SKM-1 (cell line): ENCODE data around the gene DNHD1.

Source experiments
- DNase-seq: peaks from one replicate; lab custom pipeline; 2025; ENCODE audit not compliant: unreplicated experiment; lab: John Stamatoyannopoulos, UW

DNHD1 gene

DNA sequence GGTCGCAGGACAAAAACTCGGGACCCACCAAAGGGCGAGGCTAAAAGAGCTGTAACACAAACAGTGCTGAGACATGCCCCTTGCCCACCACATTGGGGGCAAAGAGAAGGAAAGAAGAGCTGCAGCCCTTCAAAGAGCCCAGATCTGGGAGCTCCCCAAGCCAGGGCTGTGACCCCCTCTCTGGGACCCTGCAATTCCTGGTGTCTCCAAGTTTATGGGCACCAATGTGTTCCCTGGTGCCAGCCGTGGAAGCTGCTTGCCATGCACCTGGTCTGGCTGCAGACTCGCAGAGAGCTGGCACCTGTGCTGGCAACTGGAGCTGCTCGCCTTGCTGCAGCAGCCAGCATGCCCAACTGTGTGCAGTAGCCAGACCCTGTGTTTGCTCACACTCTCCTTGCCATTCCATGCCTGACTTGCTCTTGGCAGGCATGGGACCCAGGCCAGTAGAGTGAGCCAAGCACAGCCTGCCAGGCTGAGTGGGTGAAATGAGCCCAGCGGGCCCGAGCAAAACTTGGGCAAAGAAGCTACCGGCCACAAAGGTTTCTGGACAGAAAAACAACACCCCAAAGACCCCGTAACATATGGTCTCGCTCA is 90.4 kb downstream of the DNHD1 start:
- no peak for DNase-seq

DNA sequence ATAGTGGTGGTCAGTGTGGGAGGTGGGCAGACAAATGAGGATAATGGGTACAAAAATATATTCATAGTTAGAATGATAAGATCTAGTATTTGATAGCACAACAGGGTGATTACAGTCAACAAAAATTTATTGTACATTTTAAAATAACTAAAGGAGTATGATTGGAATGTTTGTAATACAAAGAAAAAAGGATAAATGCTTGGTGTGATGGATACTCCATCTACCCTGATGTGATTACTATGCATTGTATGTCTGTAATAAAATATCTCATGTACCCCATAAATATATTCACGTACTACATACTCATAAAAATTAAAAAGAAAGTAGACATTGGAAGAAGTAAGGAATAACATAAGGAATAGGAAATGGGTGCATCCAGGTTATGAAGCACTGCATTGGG is 90.9 kb downstream of the DNHD1 start:
- no peak for DNase-seq

DNA sequence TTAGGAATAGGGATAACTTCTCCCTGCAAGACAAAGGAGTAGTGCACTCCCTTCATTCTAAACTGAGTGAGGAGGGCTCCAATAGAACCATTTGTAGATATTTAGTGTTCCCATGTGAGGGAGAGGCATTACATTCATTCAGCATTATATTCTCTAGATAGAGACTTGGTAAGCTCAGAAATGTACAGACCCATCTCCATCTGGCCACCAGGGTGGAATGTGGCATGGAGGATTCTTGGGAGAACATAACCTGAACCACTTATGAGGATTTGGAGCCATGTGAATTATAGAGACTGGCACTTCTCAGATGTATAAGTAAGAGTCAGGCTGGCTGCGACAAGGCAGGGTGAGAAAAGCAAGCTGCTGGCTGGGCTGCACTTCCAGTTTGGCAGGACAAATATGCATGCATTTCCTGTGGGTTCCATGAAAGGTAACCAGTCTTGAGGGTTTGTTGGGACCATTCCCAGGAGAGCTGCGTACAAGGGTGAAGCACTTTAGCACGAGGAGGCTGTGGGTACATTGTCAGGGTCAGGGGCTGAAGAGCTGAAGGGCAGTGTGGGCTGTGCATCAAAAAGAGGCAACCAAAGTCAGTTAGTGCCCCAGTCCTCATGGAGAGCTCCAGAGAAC is 97.2 kb downstream of the DNHD1 start:
- no peak for DNase-seq

DNA sequence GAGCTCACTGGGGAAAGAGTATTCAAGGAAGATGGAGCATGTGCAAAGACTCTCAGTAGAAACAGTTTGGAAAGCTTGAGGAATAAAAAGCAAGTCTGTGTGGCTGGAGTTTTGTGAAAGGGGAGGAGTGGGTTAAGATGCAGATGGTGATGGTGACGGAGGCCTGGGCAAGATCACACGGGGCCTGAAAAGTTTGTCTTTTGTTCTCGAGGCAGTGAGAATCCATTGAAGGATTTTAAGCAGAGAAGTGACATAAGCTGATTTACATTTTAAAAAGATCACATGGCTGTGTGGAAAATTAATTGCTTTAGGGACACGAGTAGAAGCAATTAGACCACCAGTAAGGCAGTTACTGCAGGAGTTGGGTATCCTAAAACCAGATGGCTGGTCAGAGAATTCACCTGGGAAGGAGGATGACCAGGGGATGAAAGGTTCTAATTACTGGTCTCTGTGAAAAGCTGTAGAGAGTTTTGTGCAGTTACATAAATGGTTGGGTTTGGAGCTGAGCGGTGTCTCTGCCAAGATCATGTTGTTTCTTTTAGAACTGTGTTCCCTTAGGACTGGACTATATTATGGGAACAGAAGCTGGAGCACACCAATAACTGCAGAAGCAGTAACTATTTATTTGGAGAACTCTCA is 99.3 kb downstream of the DNHD1 start:
- no peak for DNase-seq

DNA sequence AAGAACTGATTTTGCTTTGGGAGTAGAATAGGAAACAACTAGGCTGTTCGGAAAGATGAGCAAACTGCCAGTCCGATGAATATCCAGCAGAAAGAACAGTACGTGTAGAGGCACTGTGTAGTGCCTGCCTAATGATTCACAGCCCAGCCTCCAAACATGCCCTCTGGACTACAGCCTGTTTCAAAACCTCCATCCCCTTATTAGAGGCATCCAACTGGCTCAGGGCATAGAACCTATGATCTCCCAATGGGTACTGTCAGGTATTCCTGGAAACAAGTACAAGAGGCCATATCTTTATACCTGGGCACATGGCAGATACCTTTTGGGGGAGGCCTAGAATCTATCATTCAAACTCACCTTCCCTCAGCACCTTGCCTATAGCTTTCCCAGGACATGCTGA is 101.5 kb downstream of the DNHD1 start:
- no peak for DNase-seq

DNA sequence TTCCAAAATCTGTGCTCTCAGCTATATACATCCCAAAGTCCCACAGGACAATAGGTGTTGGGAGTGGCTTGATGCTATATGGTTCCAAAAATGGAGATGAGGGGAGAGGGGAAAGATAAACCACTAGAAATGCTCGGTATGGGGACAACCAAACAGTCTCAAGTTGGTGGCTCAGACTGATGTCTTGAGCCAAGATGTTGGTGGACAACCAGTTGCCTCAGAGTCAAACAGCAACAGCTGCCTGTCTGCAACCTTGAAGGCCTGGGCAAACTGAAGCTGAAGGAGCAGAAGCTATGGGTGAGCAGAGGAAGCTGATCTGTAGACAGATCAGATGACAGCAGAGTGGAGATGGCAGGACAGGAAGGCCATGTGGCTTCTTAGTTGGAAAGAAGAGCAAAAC is 102.4 kb downstream of the DNHD1 start:
- DNase-seq = no peak

DNA sequence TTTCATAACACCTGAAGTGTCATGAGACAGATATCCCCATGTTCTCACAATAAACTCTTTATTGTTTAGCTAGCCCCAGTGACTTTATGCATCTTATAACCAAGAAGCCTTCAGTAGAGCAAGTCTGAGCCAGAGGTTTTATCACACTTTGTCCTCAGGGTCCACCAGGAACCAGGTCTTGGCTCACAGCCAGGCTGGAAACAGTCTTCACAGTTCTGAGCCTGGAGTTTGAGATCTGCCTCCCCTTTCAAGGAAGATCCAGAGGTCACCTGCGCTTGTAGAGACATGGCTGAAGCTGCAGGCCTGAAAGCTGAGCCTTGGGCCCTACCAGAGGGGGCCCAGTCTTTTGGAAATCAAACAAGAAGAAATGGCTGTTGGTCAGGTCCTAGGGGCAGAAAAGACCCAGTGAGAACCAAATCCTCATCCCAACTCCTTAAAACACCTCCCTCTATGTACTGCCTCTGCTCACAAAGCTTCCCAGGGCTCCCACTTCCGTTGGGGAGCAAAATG is 102.9 kb downstream of the DNHD1 start:
- no peak for DNase-seq

DNA sequence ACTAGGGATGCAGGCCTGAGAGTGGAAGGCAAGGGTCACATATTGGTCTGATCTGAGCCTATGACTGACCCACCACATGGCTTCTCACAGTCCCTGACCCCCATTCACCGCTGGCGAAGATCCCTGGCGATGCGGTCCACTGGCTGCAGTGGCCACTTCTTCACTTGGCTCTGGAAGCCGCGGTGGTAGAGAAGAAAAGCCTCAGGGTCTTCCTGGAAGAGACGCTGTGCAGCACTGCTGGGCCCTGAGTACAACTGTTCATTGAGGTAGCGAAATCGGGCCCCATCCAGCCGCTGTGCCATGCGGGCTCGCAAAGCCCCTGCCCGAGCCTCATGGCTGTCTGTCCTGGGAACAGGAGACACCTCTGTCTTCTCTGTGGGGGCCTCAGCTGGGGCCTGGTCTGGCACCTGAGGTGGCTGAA is 104.0 kb downstream of the DNHD1 start:
- DNase-seq = no peak

DNA sequence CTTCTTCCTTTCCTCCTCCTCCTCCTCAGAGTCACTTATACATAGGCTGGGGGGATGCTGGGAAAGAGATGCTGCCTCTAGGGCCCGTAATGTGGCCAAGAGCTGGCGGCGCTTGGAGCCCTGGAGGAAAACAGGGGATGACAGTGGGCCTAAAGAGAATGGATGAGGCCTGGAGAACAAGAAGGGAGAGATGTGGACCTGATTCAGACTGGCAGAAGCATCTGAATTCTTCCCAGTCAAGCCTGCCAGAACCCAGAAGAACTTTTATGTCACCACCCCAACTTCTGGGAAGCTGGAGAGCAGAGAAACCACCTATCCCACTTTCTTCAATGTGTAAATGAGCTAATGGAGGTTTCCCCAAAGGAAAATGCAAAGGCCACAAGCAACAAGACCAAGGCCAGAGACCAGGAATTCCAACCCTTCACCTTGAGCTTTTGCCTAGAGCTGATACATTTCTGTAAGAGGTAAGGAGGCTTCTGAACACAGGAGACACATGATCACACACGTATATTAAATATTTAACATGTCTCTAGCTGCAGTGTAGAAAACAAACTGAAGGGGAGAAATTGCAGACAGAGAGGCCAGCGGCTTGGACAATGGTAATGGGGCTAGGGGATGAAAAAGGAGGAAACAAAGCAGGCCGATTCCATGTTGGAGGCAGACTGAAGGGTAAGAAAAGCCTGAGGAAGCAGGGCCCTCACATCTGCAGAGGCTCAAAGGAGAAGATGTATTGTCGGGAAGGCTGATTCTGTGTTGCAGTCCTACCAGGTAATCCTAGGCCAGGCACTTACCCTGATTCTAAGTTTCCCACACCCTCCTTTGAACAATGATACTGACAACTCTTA is 105.2 kb downstream of the DNHD1 start:
- no peak for DNase-seq

DNA sequence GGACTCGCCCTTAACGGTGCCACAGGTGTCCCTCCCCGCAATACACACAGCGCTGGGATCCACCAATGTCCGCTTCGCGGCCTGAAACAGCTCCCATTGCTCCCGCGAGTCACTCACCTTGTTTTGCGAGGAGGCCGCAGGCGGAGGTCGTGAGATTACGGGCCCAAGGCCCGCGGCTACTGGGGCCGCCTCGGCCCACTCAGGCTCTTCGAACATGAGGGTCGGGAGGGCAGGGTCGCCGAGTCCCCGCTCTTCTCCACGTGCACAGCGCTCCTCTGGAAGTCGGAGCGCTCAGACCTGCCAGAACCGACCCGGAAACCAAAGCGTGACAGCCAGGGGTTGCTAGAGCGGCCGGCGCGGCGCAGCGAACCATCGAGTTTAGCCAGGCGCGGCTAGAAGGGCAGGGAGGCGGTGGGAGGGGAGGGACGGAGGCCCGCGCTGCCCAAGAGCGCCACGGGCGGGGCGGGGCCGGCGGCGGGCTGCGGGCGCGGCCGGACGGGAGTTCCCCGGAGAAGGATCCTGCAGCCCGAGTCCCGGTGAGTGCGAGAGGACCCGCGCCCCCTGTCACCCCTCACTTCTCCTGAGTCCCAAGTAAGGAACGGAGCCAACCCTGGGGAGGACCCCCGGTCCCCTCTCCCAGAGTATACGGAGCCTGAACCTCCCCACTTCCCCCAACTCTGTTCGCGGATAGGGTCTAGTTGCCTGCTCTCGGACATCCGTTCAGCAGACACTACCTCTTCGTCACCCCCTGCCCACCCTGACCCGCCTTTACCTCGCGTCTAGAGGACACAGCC is 106.4 kb downstream of the DNHD1 start, which contains the start of the genes ILK and RRP8:
Gene ILK (plus strand): TSS at position 488 of the 794 bp plus-strand sequence. CDS start 498 bp downstream, outside the sequence.
Gene RRP8 (minus strand): TSS at position 330 of the 794 bp plus-strand sequence. CDS start 114 bp downstream, at position 216.
- DNase-seq = peak; percentile 80

DNA sequence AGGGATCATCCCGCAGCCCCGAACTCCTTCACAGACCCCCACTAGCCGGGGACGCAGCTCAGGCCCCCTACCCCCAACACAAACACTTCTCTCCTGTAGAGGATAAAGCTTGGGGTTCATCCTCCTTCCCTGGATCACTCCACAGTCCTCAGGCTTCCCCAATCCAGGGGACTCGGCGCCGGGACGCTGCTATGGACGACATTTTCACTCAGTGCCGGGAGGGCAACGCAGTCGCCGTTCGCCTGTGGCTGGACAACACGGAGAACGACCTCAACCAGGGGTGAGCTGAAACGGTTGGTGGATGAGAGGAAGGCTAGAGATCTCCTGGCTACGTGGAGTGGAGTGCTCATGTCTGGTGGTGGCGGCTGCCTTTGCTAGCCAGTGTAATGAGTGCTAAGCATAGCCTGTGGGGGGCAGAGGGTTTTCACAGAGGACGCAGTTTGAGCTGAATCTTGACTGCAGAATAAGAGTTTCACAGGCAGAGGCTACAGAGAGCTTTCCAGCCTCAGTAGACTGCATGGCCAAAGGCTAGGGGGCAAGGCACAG is 107.1 kb downstream of the DNHD1 start:
- peak; percentile 9 for DNase-seq

DNA sequence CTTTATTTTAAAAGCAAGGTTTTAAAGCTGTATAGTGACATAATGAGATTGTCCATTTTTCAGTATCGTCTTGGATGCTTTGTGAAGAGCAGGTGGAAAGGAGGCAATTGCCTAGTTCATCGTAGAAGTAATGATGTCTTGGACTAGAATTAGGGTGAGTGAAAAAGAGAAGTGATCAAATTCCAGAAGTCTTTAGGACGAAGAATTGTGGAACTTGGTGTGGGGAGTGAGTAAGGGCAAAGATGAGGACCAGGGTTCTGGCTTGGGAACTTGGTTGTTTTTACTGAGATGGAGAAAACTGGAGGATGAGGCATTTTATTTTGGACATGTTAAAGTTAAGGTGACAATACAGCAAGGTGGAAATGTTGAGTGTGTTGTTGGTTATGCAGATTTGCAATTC is 107.7 kb downstream of the DNHD1 start:
- DNase-seq = no peak

DNA sequence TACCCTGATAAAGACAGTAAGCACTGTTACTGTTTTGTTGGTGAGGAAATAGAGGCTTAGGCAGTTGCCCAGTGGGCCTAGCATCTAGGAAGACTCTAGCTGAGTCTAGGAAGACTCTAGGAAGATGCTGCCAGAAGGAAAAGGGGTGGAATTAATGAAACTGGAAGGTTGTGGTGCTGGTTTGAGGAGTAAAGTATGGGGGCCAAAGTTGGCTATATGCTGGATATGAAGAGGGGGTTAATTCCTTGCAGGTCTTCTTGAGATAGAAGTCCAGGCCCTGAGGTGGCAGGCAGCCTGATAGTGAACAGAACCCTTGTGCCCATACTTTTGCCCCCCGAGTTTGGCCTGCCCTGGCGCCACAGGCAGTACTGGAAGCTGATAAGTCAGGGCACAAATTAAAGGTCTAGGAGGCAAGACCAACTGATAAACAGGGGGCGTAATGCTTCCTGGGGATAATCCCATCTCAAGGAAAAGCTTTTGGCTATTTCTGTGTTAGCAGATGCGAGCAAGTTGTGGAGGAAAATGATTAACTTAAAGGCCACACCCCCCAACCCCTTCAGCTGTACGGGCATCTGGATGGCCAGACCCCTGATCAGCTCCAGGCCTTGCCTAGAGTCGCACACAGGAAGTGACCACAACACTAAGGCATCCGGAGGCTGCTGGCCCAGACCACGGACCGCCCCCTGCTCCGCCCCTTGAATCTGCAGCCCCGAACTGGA is 109.5 kb downstream of the DNHD1 start:
- DNase-seq = peak; percentile 4

DNA sequence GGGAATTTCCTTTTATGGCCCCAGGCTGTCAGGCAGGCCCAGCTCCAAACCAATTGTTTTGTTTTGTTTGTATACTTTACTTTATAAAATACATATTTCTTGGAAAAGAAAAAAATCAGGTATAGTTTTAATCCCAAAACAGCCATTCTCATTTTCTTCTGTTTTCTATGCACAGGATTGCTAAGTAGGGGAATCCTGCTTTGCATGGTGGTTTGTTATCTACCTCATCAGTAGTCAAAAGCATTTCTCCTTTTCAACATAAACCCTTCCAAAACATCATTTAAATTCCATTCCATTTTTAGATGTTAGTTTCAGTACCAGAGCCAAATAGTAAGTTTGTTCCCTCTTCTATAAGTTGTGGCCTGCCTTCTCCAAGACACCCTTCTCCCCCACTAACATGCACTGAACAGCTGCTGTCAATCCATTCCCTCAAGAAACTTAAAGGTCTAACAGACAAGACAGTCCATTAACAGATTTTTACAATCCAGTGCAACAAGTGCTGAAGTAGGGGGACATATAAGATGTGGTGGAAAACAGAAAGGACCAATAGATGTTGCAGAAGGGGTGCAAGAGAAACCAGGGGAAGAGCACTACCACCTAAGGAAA is 110.2 kb downstream of the DNHD1 start:
- no peak for DNase-seq

DNA sequence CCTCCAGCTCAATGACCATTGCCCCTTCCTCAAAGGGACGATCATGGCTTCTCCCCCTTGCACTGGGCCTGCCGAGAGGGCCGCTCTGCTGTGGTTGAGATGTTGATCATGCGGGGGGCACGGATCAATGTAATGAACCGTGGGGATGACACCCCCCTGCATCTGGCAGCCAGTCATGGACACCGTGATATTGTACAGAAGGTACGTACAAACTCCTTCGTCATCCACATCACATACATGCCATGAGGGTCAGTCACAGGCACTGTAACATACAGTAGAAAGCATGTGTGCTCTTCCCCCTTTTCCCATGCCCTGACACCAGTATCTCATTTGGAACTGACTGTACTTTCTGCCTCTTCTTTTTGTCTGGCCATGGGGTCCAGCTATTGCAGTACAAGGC is 110.9 kb downstream of the DNHD1 start:
- no peak for DNase-seq

DNA sequence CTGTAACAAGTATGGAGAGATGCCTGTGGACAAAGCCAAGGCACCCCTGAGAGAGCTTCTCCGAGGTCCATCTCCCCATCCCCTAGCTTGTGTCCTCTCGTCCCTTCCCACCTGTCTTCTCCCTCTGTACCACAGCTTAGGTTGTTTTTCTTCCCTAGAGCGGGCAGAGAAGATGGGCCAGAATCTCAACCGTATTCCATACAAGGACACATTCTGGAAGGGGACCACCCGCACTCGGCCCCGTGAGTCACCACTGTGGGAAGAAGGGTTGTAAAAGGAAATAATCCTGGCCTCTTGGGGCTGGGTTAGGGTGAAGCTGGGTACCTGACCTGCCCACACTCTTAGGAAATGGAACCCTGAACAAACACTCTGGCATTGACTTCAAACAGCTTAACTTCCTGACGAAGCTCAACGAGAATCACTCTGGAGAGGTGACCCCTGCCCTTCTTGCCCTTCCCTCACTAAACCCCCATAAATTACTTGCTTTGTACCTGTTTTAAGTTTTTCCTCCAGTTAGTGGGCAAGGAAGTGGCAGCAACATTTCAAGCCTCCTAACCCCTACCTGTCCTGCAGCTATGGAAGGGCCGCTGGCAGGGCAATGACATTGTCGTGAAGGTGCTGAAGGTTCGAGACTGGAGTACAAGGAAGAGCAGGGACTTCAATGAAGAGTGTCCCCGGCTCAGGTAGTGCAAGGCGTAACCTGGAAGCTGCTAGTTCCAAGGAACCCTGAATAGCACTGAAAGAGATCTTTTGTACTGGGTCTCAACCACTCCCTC is 111.8 kb downstream of the DNHD1 start:
- DNase-seq = no peak

DNA sequence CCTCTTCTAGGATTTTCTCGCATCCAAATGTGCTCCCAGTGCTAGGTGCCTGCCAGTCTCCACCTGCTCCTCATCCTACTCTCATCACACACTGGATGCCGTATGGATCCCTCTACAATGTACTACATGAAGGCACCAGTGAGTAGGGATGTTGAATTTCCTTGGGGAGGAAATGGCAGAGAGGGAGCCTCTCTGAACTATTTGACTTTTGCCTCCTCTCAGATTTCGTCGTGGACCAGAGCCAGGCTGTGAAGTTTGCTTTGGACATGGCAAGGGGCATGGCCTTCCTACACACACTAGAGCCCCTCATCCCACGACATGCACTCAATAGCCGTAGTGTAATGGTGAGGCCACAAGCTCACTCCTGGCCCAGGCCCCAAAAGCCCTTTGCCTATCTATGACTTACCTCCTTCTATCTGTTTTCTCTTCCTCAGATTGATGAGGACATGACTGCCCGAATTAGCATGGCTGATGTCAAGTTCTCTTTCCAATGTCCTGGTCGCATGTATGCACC is 112.5 kb downstream of the DNHD1 start:
- no peak for DNase-seq

DNA sequence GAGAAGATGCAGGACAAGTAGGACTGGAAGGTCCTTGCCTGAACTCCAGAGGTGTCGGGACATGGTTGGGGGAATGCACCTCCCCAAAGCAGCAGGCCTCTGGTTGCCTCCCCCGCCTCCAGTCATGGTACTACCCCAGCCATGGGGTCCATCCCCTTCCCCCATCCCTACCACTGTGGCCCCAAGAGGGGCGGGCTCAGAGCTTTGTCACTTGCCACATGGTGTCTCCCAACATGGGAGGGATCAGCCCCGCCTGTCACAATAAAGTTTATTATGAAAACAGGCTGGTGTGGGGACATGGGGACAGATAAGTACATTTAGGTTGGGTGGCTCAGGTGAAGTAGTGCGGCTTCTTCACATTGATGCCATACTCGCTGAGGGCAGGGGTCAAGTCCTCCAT is 113.5 kb downstream of the DNHD1 start:
- DNase-seq = no peak
